ENCODE data around the gene EPRS1. TPM values are rescaled to one million over a fixed set of nuclear protein-coding genes. Genes with fewer than 3 reads are reported as not detected.

The EPRS1 gene
- total and polyA plus RNA-seq, 2 of the 4 experiments (the other 2 are of a cell fraction): 48.0 to 159 TPM

GRCh38 chr1:220012259-220012658 lies 34.0 kb downstream of the EPRS1 start:
- no peak overlapping the region for H2BK20ac ChIP-seq (ENCODE audit: low read depth, low read length)
- H3K4me1 ChIP-seq (ENCODE audit: control insufficient read depth, insufficient read depth, low read length): peaks cover 3% of the 10 kb centered on the region
- intact Hi-C loops (cut with micrococcal nuclease): no loop called here
- H3K9me3 ChIP-seq (ENCODE audit: control insufficient read depth, insufficient read depth, low read length): no peaks in the 10 kb centered on the region
- H3K4me2 ChIP-seq (ENCODE audit: low read depth, low read length): no peak overlapping the region
- no peak overlapping the region for H2AK5ac ChIP-seq (ENCODE audit: low read depth, low read length)
- H2BK5ac ChIP-seq (ENCODE audit: low read depth, low read length, poor library complexity, severe bottlenecking): no peak overlapping the region
- no peak overlapping the region for H2AK9ac ChIP-seq (replicated peaks; ENCODE audit: low read depth, low read length, poor library complexity)
- ChIA-PET CTCF (interaction anchor here (0.9 to 1.5 kb wide), 5 partner anchors 9 to 22 kb away, joined by 3 to 8 read pairs (median 3); no protein-coding TSS in a partner anchor), POLR2A (ENCODE audit: unreplicated experiment) (no interaction called here)
- H3K23ac ChIP-seq (ENCODE audit: low read depth, low read length): no peak overlapping the region
- no peaks in the 10 kb centered on the region for H3K9me1 ChIP-seq (ENCODE audit: insufficient read depth, low read length)
- no peak overlapping the region for H4K91ac ChIP-seq (ENCODE audit: insufficient read depth, low read depth, low read length)
- H4K8ac ChIP-seq (ENCODE audit: low read depth in 2 of 2, low read length in 2 of 2): no peak overlapping the region
- peaks cover 4 to 10% of the 10 kb centered on the region in 2 experiments; a peak in 2 of 4 replicates for H3K79me1 ChIP-seq (ENCODE audit: low read depth in 1 of 2, low read length in 2 of 2)
- TF ChIP-seq CHD1 (IDR thresholded peaks at IDR 0.05; ENCODE audit: low read depth, low read length) (no peak), FOS (IDR thresholded peaks at IDR 0.05; ENCODE audit: low read depth, low read length) (no peak)
- peaks cover 19% of the 10 kb centered on the region for H3K36me3 ChIP-seq (ENCODE audit: control insufficient read depth, insufficient read depth, low read length)
- H2AFZ ChIP-seq (replicated peaks; ENCODE audit: low read length, poor library complexity): no peak overlapping the region
- H3K27ac ChIP-seq (ENCODE audit: insufficient read depth, low read length): no peak overlapping the region
- H3K14ac ChIP-seq (replicated peaks; ENCODE audit: low read depth, low read length): no peak overlapping the region
- no peak overlapping the region for H4K5ac ChIP-seq (ENCODE audit: low read depth, low read length)
- WGBS, 2 experiments (ENCODE audit: extremely low coverage in 2 of 2, insufficient read length in 1 of 2): no CpG with 5 or more reads among the region's 3 CpGs
- no peak overlapping the region for H3K56ac ChIP-seq (ENCODE audit: extremely low read depth, insufficient read depth, low read length)
- H3K9ac ChIP-seq (ENCODE audit: low read depth, low read length): no peak overlapping the region
- no peak overlapping the region for H3K18ac ChIP-seq (ENCODE audit: low read depth, low read length)
- H4K20me1 ChIP-seq (ENCODE audit: insufficient read depth, low read length): no peaks in the 10 kb centered on the region
- no peak overlapping the region for H3K4me3 ChIP-seq (ENCODE audit: insufficient read depth, low read depth, low read length)
- H2BK15ac ChIP-seq (ENCODE audit: low read depth, low read length): no peak overlapping the region
- no TSS peak for BruUV-seq (replicated peaks)
- no peak overlapping the region for H3K4ac ChIP-seq (ENCODE audit: low read depth, low read length)
- H3K27me3 ChIP-seq (ENCODE audit: control insufficient read depth, insufficient read depth, low read length): no peaks in the 10 kb centered on the region
- peak; percentile 10 for DNase-seq
- dilution Hi-C loops (cut with HindIII; ENCODE audit: low sequenced_read_pairs, unreplicated experiment): no loop called here
- ATAC-seq (ENCODE audit: low read depth): peak; percentile 50; the same call in 1 of the 2 replicates
- in situ Hi-C loops (cut with MboI; ENCODE audit: low sequenced_read_pairs): no loop called here
- no peak overlapping the region for H2BK120ac ChIP-seq (ENCODE audit: low read depth, low read length)
